Measurements from ENCODE around the gene C11orf71.

- no peak for TF ChIP-seq POLR2A (IDR thresholded peaks at IDR 0.05)
- no peak for TF ChIP-seq CTCF (IDR thresholded peaks at IDR 0.05)
These were observed 2.8 kb downstream of the C11orf71 start for GRCh38 chr11:114397349-114397982.

All from esophagus squamous epithelium (tissue), 4 donors.